Neural cell (in vitro differentiated cells): Measurements from ENCODE around the gene LAMB2. TPM values are rescaled to one million over a fixed set of nuclear protein-coding genes. Genes with fewer than 3 reads are reported as not detected.

Source experiments
- H2AFZ ChIP-seq: fragments of 200-600, 300-800 bp; sonication (generic), shearing (Covaris generic); 2 replicates; pipeline ENCODE4 v1.6.0; 2014; ENCODE audit warnings: low read depth, mild to moderate bottlenecking, antibody characterized with exemption, low read length, moderate library complexity
- H3F3A ChIP-seq: fragments of 200-600 bp; shearing (Covaris generic); 2 replicates; pipeline ENCODE4 v1.6.1; 2016; ENCODE audit warnings: mild to moderate bottlenecking, moderate library complexity, mixed read lengths, antibody characterized with exemption, low read length; ENCODE audit not compliant: insufficient read depth, poor library complexity, severe bottlenecking
- H3K27ac ChIP-seq: fragments of 200-600, 300-800 bp; sonication (generic), shearing (Covaris generic); 2 replicates; pipeline ENCODE4 v1.5.1; 2014; ENCODE audit warnings: mild to moderate bottlenecking, low read length, moderate library complexity
- H3K27me3 ChIP-seq: fragments of 300-800, 200-600 bp; sonication (generic), shearing (Covaris generic); 2 replicates; pipeline ENCODE4 v1.6.0; 2014; ENCODE audit warnings: mild to moderate bottlenecking, low read depth, low read length, moderate library complexity; ENCODE audit not compliant: insufficient read depth
- H3K36me3 ChIP-seq: fragments of 300-800, 200-600 bp; sonication (generic), shearing (Covaris generic); 2 replicates; pipeline ENCODE4 v1.5.1; 2014; ENCODE audit warnings: mild to moderate bottlenecking, antibody characterized with exemption, low read length, moderate library complexity; ENCODE audit not compliant: insufficient read depth
- H3K4me2 ChIP-seq: fragments of 300-800, 200-600 bp; sonication (generic), shearing (Covaris generic); 2 replicates; pipeline ENCODE4 v1.6.0; 2014; ENCODE audit warnings: mild to moderate bottlenecking, low read length
- H3K4me3 ChIP-seq: fragments of 300-800, 200-600 bp; sonication (generic), shearing (Covaris generic); 2 replicates; pipeline ENCODE4 v1.5.1; 2014; ENCODE audit warnings: mild to moderate bottlenecking, low read length, moderate library complexity
- H3K79me2 ChIP-seq: fragments of 200-600 bp; shearing (Covaris generic); replicated peaks from 2 replicates; pipeline ENCODE4 v1.6.0; 2014; ENCODE audit warnings: mild to moderate bottlenecking, low read length, moderate library complexity; ENCODE audit not compliant: insufficient read depth
- H3K9ac ChIP-seq: fragments of 300-800, 200-600 bp; sonication (generic), shearing (Covaris generic); 2 replicates; pipeline ENCODE4 v1.6.1; 2016; ENCODE audit warnings: mild to moderate bottlenecking, low read length, mixed read lengths
- H3K9me2 ChIP-seq: fragments of 200-600 bp; shearing (Covaris generic); 2 replicates; pipeline ENCODE4 v1.6.1; 2016; ENCODE audit warnings: mild to moderate bottlenecking, low read length, mixed read lengths; ENCODE audit not compliant: insufficient read depth
- H3K9me3 ChIP-seq: fragments of 200-600, 300-800 bp; sonication (generic), shearing (Covaris generic); 2 replicates; pipeline ENCODE4 v1.6.1; 2016; ENCODE audit warnings: mild to moderate bottlenecking, mixed run types, low read length, moderate library complexity, mixed read lengths
- H4K20me1 ChIP-seq: fragments of 200-600 bp; shearing (Covaris generic); 2 replicates; pipeline ENCODE4 v1.6.1; 2016; ENCODE audit warnings: mild to moderate bottlenecking, mixed run types; ENCODE audit not compliant: insufficient read depth
- EP300 ChIP-seq: fragments of 450-650 bp; conservative IDR thresholded peaks from 2 replicates; pipeline ENCODE4 v1.6.1; 2014; ENCODE audit warnings: antibody characterized with exemption, mild to moderate bottlenecking, moderate library complexity; ENCODE audit not compliant: poor library complexity, severe bottlenecking
- EZH2 ChIP-seq: fragments of 200-600, 300-800 bp; shearing (Covaris generic), sonication (generic); IDR thresholded peaks from 2 replicates; pipeline ENCODE4 v1.6.1; 2014; ENCODE audit warnings: antibody characterized with exemption, low read length, borderline replicate concordance, mild to moderate bottlenecking; ENCODE audit not compliant: insufficient read depth, poor library complexity, severe bottlenecking
- MXI1 ChIP-seq: fragments of 450-650 bp; conservative IDR thresholded peaks from 2 replicates; pipeline ENCODE4 v1.6.1; 2014; ENCODE audit warnings: antibody characterized with exemption, mild to moderate bottlenecking; ENCODE audit not compliant: poor library complexity, severe bottlenecking
- POLR2AphosphoS5 ChIP-seq: IDR thresholded peaks from 2 replicates; pipeline ENCODE4 v1.6.1; 2012
- RAD21 ChIP-seq: fragments of 450-650 bp; conservative IDR thresholded peaks from 2 replicates; pipeline ENCODE4 v1.6.1; 2014; ENCODE audit warnings: antibody characterized with exemption, mild to moderate bottlenecking, moderate library complexity
- SMC3 ChIP-seq: fragments of 450-650 bp; conservative IDR thresholded peaks from 2 replicates; pipeline ENCODE4 v1.6.1; 2014; ENCODE audit warnings: antibody characterized with exemption, mild to moderate bottlenecking, moderate library complexity; ENCODE audit not compliant: poor library complexity
- TAF1 ChIP-seq: IDR thresholded peaks from 2 replicates; pipeline ENCODE4 v1.6.1; 2012; ENCODE audit warnings: low read depth
- polyA plus RNA-seq: library from polyadenylated mRNA; depleted of rRNA; stranded (reverse); fragments of >200 nt; gene quantifications from 2 replicates; pipeline ENCODE4 v1.2.3, GENCODE V29; 2014
- TF ChIP-seq, protein P1 (sequence below): fragments of 450-650 bp; IDR thresholded peaks from 2 replicates; pipeline ENCODE4 v1.5.1; 2014; ENCODE audit warnings: antibody characterized with exemption, mild to moderate bottlenecking, moderate library complexity; ENCODE audit not compliant: poor library complexity, severe bottlenecking
- TF ChIP-seq, protein P2 (sequence below): IDR thresholded peaks from 2 replicates; pipeline ENCODE4 v1.6.1; 2012; ENCODE audit warnings: borderline replicate concordance

LAMB2 gene
- polyA plus RNA-seq, 1 donor from 2014 or later: 15.9 TPM

DNA sequence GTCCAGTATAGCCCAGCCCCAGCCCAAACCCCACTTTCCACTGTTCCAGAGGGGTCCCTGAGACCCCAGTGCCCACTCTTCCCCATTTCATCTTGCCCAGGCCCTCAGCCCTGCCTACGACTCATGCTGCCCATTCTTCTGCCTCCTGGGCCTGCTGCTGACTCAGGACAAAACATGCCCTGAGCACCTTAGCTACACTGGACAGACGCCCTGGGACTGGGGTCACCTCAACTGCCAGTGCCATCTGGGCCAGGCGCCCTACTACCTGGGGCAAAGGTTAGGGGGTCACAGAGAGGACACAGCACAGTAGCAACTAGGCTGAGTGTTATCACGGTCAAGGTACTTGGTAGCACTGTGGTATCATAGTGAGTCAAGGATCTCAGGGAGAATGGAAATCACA lies 2.6 kb upstream of the LAMB2 start:
- no peaks in the 10 kb centered on the region for H3K9me3 ChIP-seq
- no peaks in the 10 kb centered on the region for H3K36me3 ChIP-seq
- no peaks in the 10 kb centered on the region for H3K9me2 ChIP-seq
- H3K4me2 ChIP-seq: no peak overlapping the region
- TF ChIP-seq TAF1 (no peak), POLR2AphosphoS5 (no peak), RAD21 (no peak), EP300 (no peak), EZH2 (no peak), MXI1 (no peak), SMC3 (no peak)
- TF ChIP-seq, protein P1, sequence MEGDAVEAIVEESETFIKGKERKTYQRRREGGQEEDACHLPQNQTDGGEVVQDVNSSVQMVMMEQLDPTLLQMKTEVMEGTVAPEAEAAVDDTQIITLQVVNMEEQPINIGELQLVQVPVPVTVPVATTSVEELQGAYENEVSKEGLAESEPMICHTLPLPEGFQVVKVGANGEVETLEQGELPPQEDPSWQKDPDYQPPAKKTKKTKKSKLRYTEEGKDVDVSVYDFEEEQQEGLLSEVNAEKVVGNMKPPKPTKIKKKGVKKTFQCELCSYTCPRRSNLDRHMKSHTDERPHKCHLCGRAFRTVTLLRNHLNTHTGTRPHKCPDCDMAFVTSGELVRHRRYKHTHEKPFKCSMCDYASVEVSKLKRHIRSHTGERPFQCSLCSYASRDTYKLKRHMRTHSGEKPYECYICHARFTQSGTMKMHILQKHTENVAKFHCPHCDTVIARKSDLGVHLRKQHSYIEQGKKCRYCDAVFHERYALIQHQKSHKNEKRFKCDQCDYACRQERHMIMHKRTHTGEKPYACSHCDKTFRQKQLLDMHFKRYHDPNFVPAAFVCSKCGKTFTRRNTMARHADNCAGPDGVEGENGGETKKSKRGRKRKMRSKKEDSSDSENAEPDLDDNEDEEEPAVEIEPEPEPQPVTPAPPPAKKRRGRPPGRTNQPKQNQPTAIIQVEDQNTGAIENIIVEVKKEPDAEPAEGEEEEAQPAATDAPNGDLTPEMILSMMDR: no peak
- TF ChIP-seq, protein P2, sequence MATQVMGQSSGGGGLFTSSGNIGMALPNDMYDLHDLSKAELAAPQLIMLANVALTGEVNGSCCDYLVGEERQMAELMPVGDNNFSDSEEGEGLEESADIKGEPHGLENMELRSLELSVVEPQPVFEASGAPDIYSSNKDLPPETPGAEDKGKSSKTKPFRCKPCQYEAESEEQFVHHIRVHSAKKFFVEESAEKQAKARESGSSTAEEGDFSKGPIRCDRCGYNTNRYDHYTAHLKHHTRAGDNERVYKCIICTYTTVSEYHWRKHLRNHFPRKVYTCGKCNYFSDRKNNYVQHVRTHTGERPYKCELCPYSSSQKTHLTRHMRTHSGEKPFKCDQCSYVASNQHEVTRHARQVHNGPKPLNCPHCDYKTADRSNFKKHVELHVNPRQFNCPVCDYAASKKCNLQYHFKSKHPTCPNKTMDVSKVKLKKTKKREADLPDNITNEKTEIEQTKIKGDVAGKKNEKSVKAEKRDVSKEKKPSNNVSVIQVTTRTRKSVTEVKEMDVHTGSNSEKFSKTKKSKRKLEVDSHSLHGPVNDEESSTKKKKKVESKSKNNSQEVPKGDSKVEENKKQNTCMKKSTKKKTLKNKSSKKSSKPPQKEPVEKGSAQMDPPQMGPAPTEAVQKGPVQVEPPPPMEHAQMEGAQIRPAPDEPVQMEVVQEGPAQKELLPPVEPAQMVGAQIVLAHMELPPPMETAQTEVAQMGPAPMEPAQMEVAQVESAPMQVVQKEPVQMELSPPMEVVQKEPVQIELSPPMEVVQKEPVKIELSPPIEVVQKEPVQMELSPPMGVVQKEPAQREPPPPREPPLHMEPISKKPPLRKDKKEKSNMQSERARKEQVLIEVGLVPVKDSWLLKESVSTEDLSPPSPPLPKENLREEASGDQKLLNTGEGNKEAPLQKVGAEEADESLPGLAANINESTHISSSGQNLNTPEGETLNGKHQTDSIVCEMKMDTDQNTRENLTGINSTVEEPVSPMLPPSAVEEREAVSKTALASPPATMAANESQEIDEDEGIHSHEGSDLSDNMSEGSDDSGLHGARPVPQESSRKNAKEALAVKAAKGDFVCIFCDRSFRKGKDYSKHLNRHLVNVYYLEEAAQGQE: no peak
- H4K20me1 ChIP-seq: no peaks in the 10 kb centered on the region
- H3K9ac ChIP-seq: no peak overlapping the region
- no peaks in the 10 kb centered on the region for H3K79me2 ChIP-seq
- H2AFZ ChIP-seq: no peak overlapping the region
- no peaks in the 10 kb centered on the region for H3F3A ChIP-seq
- H3K27ac ChIP-seq: no peak overlapping the region
- no peak overlapping the region for H3K4me3 ChIP-seq
- no peaks in the 10 kb centered on the region for H3K27me3 ChIP-seq

DNA sequence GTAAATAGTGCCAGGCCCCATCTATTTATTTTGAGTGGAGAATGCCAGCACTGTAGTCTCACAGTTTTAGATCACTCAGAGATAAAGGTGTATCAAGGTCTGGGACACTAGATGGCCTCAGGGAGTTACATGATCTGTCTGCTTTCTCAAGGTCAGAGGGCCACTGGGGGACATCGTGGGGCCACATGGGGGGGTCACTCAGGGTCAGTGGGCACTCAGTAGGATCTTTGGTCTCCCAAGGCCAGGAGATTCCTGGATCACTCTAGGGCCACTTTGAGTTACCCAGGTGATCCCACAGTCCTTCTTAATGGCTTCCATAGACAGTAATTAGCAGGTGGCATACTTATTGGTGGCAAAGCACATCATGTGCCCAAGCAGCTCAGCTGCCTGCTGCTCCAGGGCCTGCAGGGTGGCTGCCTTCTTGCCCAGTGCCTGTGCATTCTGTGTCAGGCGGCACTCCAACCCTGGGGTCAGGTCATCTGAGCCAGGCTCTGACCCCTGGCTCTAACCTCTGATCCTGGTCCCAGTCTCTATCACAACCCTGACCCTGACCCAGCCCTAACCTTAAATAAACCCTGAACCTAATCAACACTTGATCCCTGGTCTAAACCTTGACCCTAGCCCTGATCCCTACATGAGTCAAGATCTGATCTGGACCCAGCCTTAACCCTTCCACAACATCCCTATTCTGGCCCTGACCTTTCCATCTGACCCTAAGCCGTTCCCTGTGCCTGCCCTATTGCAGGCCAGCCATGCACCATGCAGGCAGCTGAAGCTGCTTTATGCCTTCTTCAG lies 1.8 kb upstream of the LAMB2 start:
- H3F3A ChIP-seq: no peaks in the 10 kb centered on the region
- TF ChIP-seq MXI1 (no peak), POLR2AphosphoS5 (no peak)
- TF ChIP-seq, protein P1: no peak
- TF ChIP-seq, protein P2: no peak
- H4K20me1 ChIP-seq: no peaks in the 10 kb centered on the region
- no peak overlapping the region for H3K4me2 ChIP-seq
- no peaks in the 10 kb centered on the region for H3K9me3 ChIP-seq
- H3K79me2 ChIP-seq: no peaks in the 10 kb centered on the region
- H3K27me3 ChIP-seq: no peaks in the 10 kb centered on the region
- no peak overlapping the region for H3K27ac ChIP-seq
- H3K4me3 ChIP-seq: no peak overlapping the region
- H3K9ac ChIP-seq: no peak overlapping the region
- no peak overlapping the region for H2AFZ ChIP-seq
- H3K36me3 ChIP-seq: no peaks in the 10 kb centered on the region
- H3K9me2 ChIP-seq: no peaks in the 10 kb centered on the region
